Gastrocnemius medialis (tissue), 4 donors: ENCODE measurements around the gene SLC1A4. TPM values are rescaled to one million over a fixed set of nuclear protein-coding genes. Genes with fewer than 3 reads are reported as not detected.

Experiments used
- ATAC-seq, 2 donors: fragments of 150-250 bp; one replicate each; pipeline ENCODE4 v1.9.1; 2016
- DNase-seq, 2 donors: peaks; one replicate each; pipeline ENCODE4 v3.0.0-alpha.2; 2019
- H3K27ac ChIP-seq, 4 donors: fragments of 200-600 bp; sonication (generic); 1 replicate in 1 of 4; 2 replicates in 3 of 4; pipeline ENCODE4 v1.5.1; 2016 to 2018; ENCODE audit warnings: mild to moderate bottlenecking in 2 of 4, moderate library complexity in 1 of 4
- H3K27me3 ChIP-seq, 3 donors: fragments of 200-600 bp; sonication (generic) in 2 of 3; 1 replicate in 1 of 3; 2 replicates in 2 of 3; pipeline versions ENCODE4 v1.5.1 to v1.6.0; 2016 to 2019; ENCODE audit warnings: mild to moderate bottlenecking in 1 of 3, moderate library complexity in 1 of 3
- H3K36me3 ChIP-seq, 2 donors: fragments of 200-600 bp; sonication (generic) in 1 of 2; one replicate each; pipeline ENCODE4 v1.5.1; 2017 to 2018
- H3K4me1 ChIP-seq, 2 donors: fragments of 200-600 bp; sonication (generic) in 1 of 2; one replicate each; pipeline ENCODE4 v1.5.1; 2016 to 2017; ENCODE audit warnings: mild to moderate bottlenecking in 2 of 2
- H3K4me3 ChIP-seq, 4 donors: fragments of 200-600 bp; sonication (generic) in 3 of 4; 1 replicate in 1 of 4; 2 replicates in 3 of 4; pipeline ENCODE4 v1.5.1; 2016 to 2019; ENCODE audit warnings: mild to moderate bottlenecking in 2 of 4
- H3K9me3 ChIP-seq, 3 donors: fragments of 200-600 bp; sonication (generic) in 2 of 3; 1 replicate in 1 of 3; 2 replicates in 2 of 3; pipeline ENCODE4 v1.5.1; 2016 to 2019
- POLR2A ChIP-seq, 2 donors: fragments of 450-650 bp; IDR thresholded peaks; one replicate each; pipeline ENCODE4 v1.6.1; 2017; ENCODE audit warnings: antibody characterized with exemption in 2 of 2, mild to moderate bottlenecking in 2 of 2, moderate library complexity in 2 of 2
- in situ Hi-C, 4 donors: fragments of 200-750 bp; cut with MboI; loops; one replicate each; pipeline versions ENCODE4 v1.15.0 to v1.8.0; 2017; ENCODE audit warnings: low sequenced_read_pairs in 4 of 4
- intact Hi-C: fragments of 100-400 bp; cut with DNase I; formaldehyde crosslinking; loops from one replicate; pipeline ENCODE4 v1.15.1; 2023; ENCODE audit warnings: low total_unique reads
- total RNA-seq, 4 donors: library from RNA; depleted of rRNA; stranded (reverse); fragments of >200 nt; gene quantifications; one replicate each; pipeline versions ENCODE4 v1.1.0 to v1.2.3, GENCODE V29; 2016
- TF ChIP-seq, protein P1 (sequence below), 5 experiments: fragments of 450-650 bp in 3 of 5; fragments of 200-600 bp in 2 of 5; sonication (generic) in 2 of 5; IDR thresholded peaks in 4 of 5; conservative IDR thresholded peaks in 1 of 5; 1 replicate in 4 of 5; 2 replicates in 1 of 5; pipeline ENCODE4 v1.5.1; 2016 to 2019; ENCODE audit warnings: antibody characterized with exemption in 5 of 5, mild to moderate bottlenecking in 3 of 5, moderate library complexity in 3 of 5

The SLC1A4 gene
- total RNA-seq, 4 donors from 2014 or later, result 5.4 to 54.1 (median 14.1) TPM

DNA sequence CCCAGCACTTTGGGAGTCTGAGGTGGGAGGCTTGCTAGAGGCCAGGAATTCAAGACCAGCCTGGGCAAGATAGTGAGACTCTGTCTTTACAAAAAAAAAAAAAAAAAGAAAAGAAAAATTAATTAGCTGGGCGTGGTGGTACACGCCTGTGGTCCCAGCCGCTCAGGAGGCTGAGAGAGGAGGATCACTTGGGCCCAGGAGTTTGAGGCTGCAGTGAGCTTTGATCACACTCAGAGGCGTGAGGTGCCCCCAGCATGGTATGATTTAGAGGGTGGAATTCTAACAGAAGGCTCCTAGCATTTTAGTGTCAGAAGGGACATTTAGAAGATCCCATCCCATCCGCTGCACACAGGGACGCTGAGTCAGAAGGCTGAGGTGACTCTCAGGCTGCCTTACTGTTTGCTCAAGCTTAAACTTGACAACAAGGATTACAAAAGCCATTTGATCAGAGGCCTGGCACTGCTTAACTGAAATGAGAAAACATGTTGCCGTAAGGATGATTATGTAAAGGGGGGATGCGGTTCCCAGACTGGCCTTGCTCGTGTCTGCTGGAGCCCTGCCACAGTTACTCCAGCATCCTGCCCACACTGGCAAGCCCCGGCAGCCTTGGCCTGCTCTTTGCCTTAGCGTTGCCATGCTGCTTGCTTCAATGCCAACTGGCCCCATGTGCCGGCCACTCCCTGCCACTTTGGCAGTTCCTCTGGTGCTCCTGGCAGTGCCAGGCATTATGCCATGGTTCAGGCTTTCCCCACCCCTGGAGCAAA lies 45.6 kb upstream of the SLC1A4 start:
- Histone ChIP-seq H3K27ac (peak overlapping the region; percentile 78 to 88 (median 86)), H3K27me3 (no peaks in the 10 kb centered on the region), H3K9me3 (no peaks in the 10 kb centered on the region), H3K4me3 (no peak overlapping the region), H3K4me1 (peaks cover 36 to 39% of the 10 kb centered on the region in 2 donors), H3K36me3 (no peaks in the 10 kb centered on the region)
- peak; percentile 90 to 98 for DNase-seq
- in situ Hi-C loops, result no loop called here
- peak; percentile 13 to 66 for TF ChIP-seq POLR2A (IDR thresholded peaks at IDR 0.05)
- TF ChIP-seq, protein P1, sequence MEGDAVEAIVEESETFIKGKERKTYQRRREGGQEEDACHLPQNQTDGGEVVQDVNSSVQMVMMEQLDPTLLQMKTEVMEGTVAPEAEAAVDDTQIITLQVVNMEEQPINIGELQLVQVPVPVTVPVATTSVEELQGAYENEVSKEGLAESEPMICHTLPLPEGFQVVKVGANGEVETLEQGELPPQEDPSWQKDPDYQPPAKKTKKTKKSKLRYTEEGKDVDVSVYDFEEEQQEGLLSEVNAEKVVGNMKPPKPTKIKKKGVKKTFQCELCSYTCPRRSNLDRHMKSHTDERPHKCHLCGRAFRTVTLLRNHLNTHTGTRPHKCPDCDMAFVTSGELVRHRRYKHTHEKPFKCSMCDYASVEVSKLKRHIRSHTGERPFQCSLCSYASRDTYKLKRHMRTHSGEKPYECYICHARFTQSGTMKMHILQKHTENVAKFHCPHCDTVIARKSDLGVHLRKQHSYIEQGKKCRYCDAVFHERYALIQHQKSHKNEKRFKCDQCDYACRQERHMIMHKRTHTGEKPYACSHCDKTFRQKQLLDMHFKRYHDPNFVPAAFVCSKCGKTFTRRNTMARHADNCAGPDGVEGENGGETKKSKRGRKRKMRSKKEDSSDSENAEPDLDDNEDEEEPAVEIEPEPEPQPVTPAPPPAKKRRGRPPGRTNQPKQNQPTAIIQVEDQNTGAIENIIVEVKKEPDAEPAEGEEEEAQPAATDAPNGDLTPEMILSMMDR (IDR thresholded peaks at IDR 0.05 in 4 of 5, conservative IDR thresholded peaks at IDR 0.05 in 1 of 5), result no peak
- intact Hi-C loops, result loop anchor here (1.0 to 10.0 kb wide), 2 partner anchors 32 to 491 kb away; partner anchors contain the start of gene SPRED2
- peak; percentile 92 to 94 for ATAC-seq

DNA sequence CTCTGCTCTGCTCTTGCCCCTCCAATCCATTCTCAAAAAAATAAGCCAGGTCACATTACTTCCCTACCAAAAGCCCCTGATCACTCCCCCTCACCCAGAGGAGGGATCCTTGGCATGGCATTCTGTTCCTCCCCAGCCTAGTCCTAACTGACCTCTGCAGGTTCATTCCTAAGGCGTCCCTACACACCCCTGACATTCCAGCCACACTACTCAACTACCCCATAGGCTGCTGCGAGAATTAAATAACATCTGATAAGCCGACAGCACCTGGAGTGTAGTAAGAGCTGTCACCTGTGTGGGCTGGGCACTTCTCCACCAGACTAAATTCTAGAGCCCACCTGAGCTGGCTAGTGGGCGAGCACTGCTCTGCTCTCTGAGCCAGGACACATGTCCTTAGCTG lies 44.7 kb upstream of the SLC1A4 start:
- Histone ChIP-seq H3K9me3 (no peaks in the 10 kb centered on the region), H3K27me3 (no peaks in the 10 kb centered on the region), H3K4me3 (no peak overlapping the region), H3K4me1 (peaks cover 30 to 34% of the 10 kb centered on the region in 2 donors), H3K27ac (peak overlapping the region; percentile 78 to 88 (median 86)), H3K36me3 (no peaks in the 10 kb centered on the region)
- ATAC-seq (no peak), DNase-seq (no peak)
- intact Hi-C loops, result loop anchor here (10.0 kb wide), 1 partner anchor 490 kb away; the partner anchor contains the start of gene SPRED2
- no peak for TF ChIP-seq POLR2A (IDR thresholded peaks at IDR 0.05)
- TF ChIP-seq, protein P1 (IDR thresholded peaks at IDR 0.05 in 4 of 5, conservative IDR thresholded peaks at IDR 0.05 in 1 of 5), result no peak
- in situ Hi-C loops, result no loop called here

DNA sequence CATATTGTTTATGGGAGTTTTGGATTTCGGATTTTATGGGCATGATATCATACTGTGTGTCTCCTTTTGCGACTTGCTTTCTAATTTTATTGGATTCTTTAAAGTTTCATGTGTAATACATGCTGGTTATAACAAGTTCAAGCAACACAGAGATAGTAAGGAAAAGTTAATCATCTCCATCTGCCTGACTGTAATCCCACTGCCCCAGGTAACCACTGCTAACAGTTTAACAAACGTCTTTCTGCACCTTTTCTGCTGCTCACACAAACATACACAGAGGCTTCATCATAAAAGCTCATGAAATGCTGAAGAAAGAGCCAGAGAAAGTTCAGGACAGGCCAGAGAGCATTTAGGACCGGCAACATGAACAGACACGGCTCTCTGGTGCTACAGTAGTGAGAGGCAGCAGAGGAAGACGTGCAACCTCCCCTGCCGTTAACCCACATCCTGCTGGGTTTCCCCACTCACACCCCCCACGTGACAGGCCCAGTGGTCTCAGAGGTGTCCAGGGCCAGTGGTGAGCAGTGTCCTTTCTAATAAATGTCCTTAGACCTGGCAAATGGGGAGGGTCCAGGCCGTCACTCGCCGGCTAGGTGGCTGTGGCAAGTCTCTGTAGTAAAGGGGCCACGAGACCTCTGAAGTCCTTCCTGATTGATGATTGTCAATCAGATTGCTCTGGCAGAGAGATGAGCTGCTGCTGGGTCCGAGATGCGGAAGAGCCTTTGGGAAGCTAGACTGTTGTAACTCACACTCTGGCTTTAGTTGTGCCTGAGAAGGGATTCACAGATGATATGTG lies 43.0 kb upstream of the SLC1A4 start:
- in situ Hi-C loops, result no loop called here
- no peaks in the 10 kb centered on the region for H3K9me3 ChIP-seq
- no peak for TF ChIP-seq POLR2A (IDR thresholded peaks at IDR 0.05)
- TF ChIP-seq, protein P1 (IDR thresholded peaks at IDR 0.05 in 4 of 5, conservative IDR thresholded peaks at IDR 0.05 in 1 of 5), result no peak
- H3K4me3 ChIP-seq, result no peak overlapping the region
- peaks cover 34 to 39% of the 10 kb centered on the region in 2 donors for H3K4me1 ChIP-seq
- no peaks in the 10 kb centered on the region for H3K36me3 ChIP-seq
- ATAC-seq (no peak), DNase-seq (no peak)
- no peak overlapping the region for H3K27ac ChIP-seq
- H3K27me3 ChIP-seq, result no peaks in the 10 kb centered on the region
- intact Hi-C loops, result loop anchor here (10.0 kb wide), 1 partner anchor 489 kb away; the partner anchor contains the start of gene SPRED2

DNA sequence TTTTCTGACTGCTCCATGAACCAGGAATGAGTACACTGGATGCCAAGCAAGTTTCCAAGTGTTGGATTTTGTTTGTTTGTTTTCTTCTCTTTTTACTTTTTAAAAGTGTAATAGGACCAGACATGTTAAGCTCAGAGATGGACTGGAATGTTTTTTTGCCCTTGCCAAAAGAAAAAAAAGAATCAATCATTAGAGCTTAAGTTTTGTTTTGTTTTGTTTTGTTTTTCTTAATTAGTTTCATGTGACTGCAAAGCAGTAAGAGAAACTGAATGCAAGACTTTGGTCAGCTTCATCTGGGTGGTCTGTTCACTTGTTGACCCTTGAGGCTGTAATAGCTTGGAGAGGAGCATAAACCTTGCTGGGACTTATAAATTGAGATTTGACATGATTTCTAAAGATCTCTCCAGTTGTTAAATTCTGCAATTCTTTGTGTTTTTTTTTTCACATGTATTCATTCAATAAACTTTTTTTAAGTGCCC lies 42.4 kb upstream of the SLC1A4 start:
- Histone ChIP-seq H3K4me3 (no peak overlapping the region), H3K27me3 (no peaks in the 10 kb centered on the region), H3K9me3 (no peaks in the 10 kb centered on the region), H3K4me1 (peaks cover 38 to 43% of the 10 kb centered on the region in 2 donors), H3K36me3 (no peaks in the 10 kb centered on the region), H3K27ac (no peak overlapping the region)
- DNase-seq, result no peak
- no peak for ATAC-seq
- in situ Hi-C loops, result no loop called here
- intact Hi-C loops, result loop anchor here (10.0 kb wide), 1 partner anchor 488 kb away; the partner anchor contains the start of gene SPRED2
- TF ChIP-seq POLR2A (IDR thresholded peaks at IDR 0.05), result no peak
- TF ChIP-seq, protein P1 (IDR thresholded peaks at IDR 0.05 in 4 of 5, conservative IDR thresholded peaks at IDR 0.05 in 1 of 5), result no peak
